HCT116 (cell line): ENCODE data around the gene HPRT1. TPM values are rescaled to one million over a fixed set of nuclear protein-coding genes. Genes with fewer than 3 reads are reported as not detected.

Experiments used
- ATAC-seq: fragments of 200-7000 bp; cut with Tn5 transposase; 2 replicates; pipeline ENCODE4 v1.9.1; 2020; ENCODE audit warnings: mild to moderate bottlenecking, moderate library complexity
- BruUV-seq: library from RNA; stranded (reverse); fragments of 400-500 nt; replicated peaks from 2 replicates; lab custom pipeline; 2021; lab: Mats Ljungman, UMichigan
- CTCF ChIA-PET: fragments of 300-600 bp; sonication (Branson Sonifier 250); formaldehyde crosslinking; loops from one replicate; lab custom pipeline; 2021; ENCODE audit warnings: antibody characterized with exemption; lab: Charles Lee
- POLR2A ChIA-PET: fragments of 300-600, 350-600 bp; sonication (Branson Sonifier 250); formaldehyde crosslinking; loops from one replicate; lab custom pipeline; 2021; ENCODE audit warnings: antibody characterized with exemption; lab: Charles Lee
- RAD21 ChIA-PET, 2 experiments: fragments of 300-600 bp; sonication (Branson Sonifier 250); formaldehyde crosslinking; loops; one replicate each; lab custom pipeline; 2023; ENCODE audit warnings: low total read pairs in 2 of 2; ENCODE audit not compliant: uncharacterized antibody in 2 of 2, unreplicated experiment in 2 of 2, low non-redundant PET in 1 of 2; lab: Charles Lee
- DNase-seq: peaks from one replicate; pipeline ENCODE4 v3.0.0-alpha.2; 2010; ENCODE audit warnings: low read depth, low spot score
- H2AFZ ChIP-seq: fragments of 200-600 bp; shearing (Covaris generic), sonication (generic); 2 replicates; pipeline ENCODE4 v1.6.1; 2017; ENCODE audit warnings: low read depth, mixed run types, mixed read lengths, antibody characterized with exemption, low read length; ENCODE audit not compliant: poor library complexity, severe bottlenecking
- H3K27ac ChIP-seq: 2 replicates; pipeline ENCODE4 v1.5.1; 2012; ENCODE audit warnings: low read depth, low read length
- H3K27me3 ChIP-seq: fragments of 200-600 bp; sonication (generic); 2 replicates; pipeline ENCODE4 v1.6.1; 2016; ENCODE audit warnings: mixed run types, low read length, mixed read lengths; ENCODE audit not compliant: insufficient read depth
- H3K36me3 ChIP-seq, 2 experiments: fragments of 200-500 bp in 1 of 2; fragments of 200-600 bp in 1 of 2; sonication (Bioruptor generic) in 1 of 2; sonication (generic) in 1 of 2; 2 replicates each; pipeline versions ENCODE4 v1.5.1 to v1.6.1; 2014 to 2016; ENCODE audit warnings: low read length in 2 of 2, inconsistent platforms in 1 of 2, mixed read lengths in 1 of 2, mixed run types in 1 of 2; ENCODE audit not compliant: insufficient read depth in 2 of 2, control insufficient read depth in 1 of 2
- H3K4me1 ChIP-seq, 2 experiments: fragments of 200-600 bp in 1 of 2; sonication (generic) in 1 of 2; 2 replicates each; pipeline versions ENCODE4 v1.5.1 to v1.6.1; 2012 to 2017; ENCODE audit warnings: low read length in 2 of 2, inconsistent platforms in 1 of 2, mild to moderate bottlenecking in 1 of 2, mixed read lengths in 1 of 2, mixed run types in 1 of 2, moderate library complexity in 1 of 2; ENCODE audit not compliant: insufficient read depth in 2 of 2, control insufficient read depth in 1 of 2
- H3K4me2 ChIP-seq: fragments of 200-600 bp; sonication (generic); 2 replicates; pipeline ENCODE4 v1.6.1; 2017; ENCODE audit warnings: mixed run types, low read length, mixed read lengths
- H3K4me3 ChIP-seq, 2 experiments: fragments of 200-600 bp in 1 of 2; sonication (generic) in 1 of 2; replicated peaks in 1 of 2; 2 replicates each; pipeline ENCODE4 v1.5.1; 2011 to 2016; ENCODE audit warnings: low read length in 2 of 2, control low read depth in 1 of 2, low read depth in 1 of 2, mild to moderate bottlenecking in 1 of 2, mixed read lengths in 1 of 2, mixed run types in 1 of 2
- H3K79me2 ChIP-seq: fragments of 200-600 bp; sonication (generic); 2 replicates; pipeline ENCODE4 v1.6.1; 2017; ENCODE audit warnings: mild to moderate bottlenecking, mixed run types, low read length, moderate library complexity, mixed read lengths; ENCODE audit not compliant: insufficient read depth
- H3K9ac ChIP-seq: fragments of 200-600 bp; sonication (generic); 2 replicates; pipeline ENCODE4 v1.6.1; 2016; ENCODE audit warnings: low read length, mixed read lengths
- H3K9me2 ChIP-seq: fragments of 200-600 bp; sonication (generic), shearing (Covaris generic); 2 replicates; pipeline ENCODE4 v1.6.1; 2017; ENCODE audit warnings: mixed run types, mild to moderate bottlenecking, moderate library complexity; ENCODE audit not compliant: insufficient read depth
- H3K9me3 ChIP-seq, 2 experiments: fragments of 200-500 bp in 1 of 2; fragments of 200-600 bp in 1 of 2; sonication (Bioruptor generic) in 1 of 2; sonication (generic) in 1 of 2; 2 replicates each; pipeline ENCODE4 v1.6.1; 2014 to 2017; ENCODE audit warnings: low read length in 2 of 2, mixed read lengths in 2 of 2, inconsistent platforms in 1 of 2, low read depth in 1 of 2, mild to moderate bottlenecking in 1 of 2, mixed run types in 1 of 2, moderate library complexity in 1 of 2; ENCODE audit not compliant: control insufficient read depth in 1 of 2, insufficient read depth in 1 of 2
- H4K20me1 ChIP-seq: fragments of 200-600 bp; sonication (generic), shearing (Covaris generic); 2 replicates; pipeline ENCODE4 v1.6.1; 2017; ENCODE audit warnings: mixed run types, mild to moderate bottlenecking, moderate library complexity; ENCODE audit not compliant: insufficient read depth
- CBX3 ChIP-seq: IDR thresholded peaks from 2 replicates; pipeline ENCODE4 v1.6.1; 2012; ENCODE audit warnings: low read depth
- CEBPB ChIP-seq: IDR thresholded peaks from 2 replicates; pipeline ENCODE4 v1.6.1; 2012; ENCODE audit warnings: low read depth
- CTCF ChIP-seq, 3 experiments: fragments of 200-600 bp in 1 of 3; sonication (generic) in 1 of 3; IDR thresholded peaks in 2 of 3; conservative IDR thresholded peaks in 1 of 3; 2 replicates each; pipeline ENCODE4 v1.5.1; 2012 to 2017; ENCODE audit warnings: low read depth in 2 of 3, low read length in 2 of 3, antibody characterized with exemption in 1 of 3, borderline replicate concordance in 1 of 3, control low read depth in 1 of 3, mild to moderate bottlenecking in 1 of 3, mixed read lengths in 1 of 3, mixed run types in 1 of 3, moderate library complexity in 1 of 3; ENCODE audit not compliant: insufficient read depth in 1 of 3
- EZH2 ChIP-seq: fragments of 200-600 bp; sonication (generic); IDR thresholded peaks from 2 replicates; pipeline ENCODE4 v1.6.1; 2017; ENCODE audit warnings: antibody characterized with exemption, mixed run types
- FOSL1 ChIP-seq: IDR thresholded peaks from 2 replicates; pipeline ENCODE4 v1.6.1; 2012; ENCODE audit warnings: low read depth
- POLR2A ChIP-seq: IDR thresholded peaks from 2 replicates; pipeline ENCODE4 v1.7.0; 2011; ENCODE audit warnings: borderline replicate concordance; ENCODE audit not compliant: insufficient read depth, insufficient read length; ENCODE audit errors: extremely low read depth
- POLR2AphosphoS5 ChIP-seq: IDR thresholded peaks from 2 replicates; pipeline ENCODE4 v1.6.1; 2011; ENCODE audit warnings: mild to moderate bottlenecking, low read depth, low read length, moderate library complexity
- RAD21 ChIP-seq: IDR thresholded peaks from 2 replicates; pipeline ENCODE4 v1.6.1; 2012; ENCODE audit warnings: low read depth, mild to moderate bottlenecking
- SIN3A ChIP-seq: IDR thresholded peaks from 2 replicates; pipeline ENCODE4 v1.6.1; 2012; ENCODE audit warnings: low read depth
- TCF7L2 ChIP-seq: IDR thresholded peaks from 2 replicates; pipeline ENCODE4 v1.7.0; 2011; ENCODE audit warnings: borderline replicate concordance, inconsistent platforms; ENCODE audit not compliant: insufficient read depth, insufficient read length; ENCODE audit errors: extremely low read depth
- YY1 ChIP-seq: IDR thresholded peaks from 2 replicates; pipeline ENCODE4 v1.6.1; 2011; ENCODE audit warnings: low read length, low read depth, moderate library complexity, mild to moderate bottlenecking; ENCODE audit not compliant: insufficient replicate concordance; ENCODE audit errors: extremely low read depth
- ZFX ChIP-seq: fragments of 450-650 bp; IDR thresholded peaks from 2 replicates; pipeline ENCODE4 v1.6.1; 2017
- ZNF274 ChIP-seq: fragments of 200-500 bp; sonication (Bioruptor generic); IDR thresholded peaks from 2 replicates; pipeline ENCODE4 v1.6.1; 2014; ENCODE audit warnings: mild to moderate bottlenecking, low read depth, low read length, inconsistent platforms
- intact Hi-C: fragments of 100-400 bp; cut with micrococcal nuclease; formaldehyde crosslinking; loops from 2 replicates; pipeline ENCODE4 v1.10.0; 2022
- total RNA-seq: library from RNA; stranded (reverse); gene quantifications from one replicate; pipeline ENCODE4 v1.2.1, GENCODE V29; 2021; ENCODE audit not compliant: unreplicated experiment
- TF ChIP-seq, protein P1 (sequence below): IDR thresholded peaks from 2 replicates; pipeline ENCODE4 v1.6.1; 2012
- TF ChIP-seq, protein P2 (sequence below): IDR thresholded peaks from 2 replicates; pipeline ENCODE4 v1.6.1; 2011; ENCODE audit warnings: mild to moderate bottlenecking, low read length, moderate library complexity; ENCODE audit not compliant: insufficient replicate concordance; ENCODE audit errors: extremely low read depth

Gene HPRT1
- total RNA-seq, 1 experiment from 2014 or later = 57.8 TPM

DNA sequence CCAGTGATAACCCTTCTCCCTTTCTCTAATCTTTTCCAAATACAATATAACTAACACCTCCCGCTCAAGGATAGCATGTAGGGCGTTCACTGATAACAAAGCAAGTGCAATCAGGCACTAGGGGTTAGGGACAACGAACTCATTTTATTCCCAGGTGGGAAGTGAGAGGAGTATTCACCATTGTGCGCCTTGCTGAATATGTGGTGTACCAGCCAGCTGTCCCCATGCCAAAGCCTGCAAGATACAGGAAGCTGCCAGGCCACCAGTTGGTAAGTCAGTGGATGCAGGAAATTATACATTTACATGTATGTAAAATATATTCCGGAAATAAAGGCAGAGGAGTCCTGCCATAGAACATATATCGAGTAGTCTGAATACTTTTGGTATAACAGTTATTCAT, 6.3 kb upstream of the HPRT1 start:
- POLR2A ChIA-PET = no interaction called here
- BruUV-seq = no TSS peak
- H2AFZ ChIP-seq = no peak overlapping the region
- intact Hi-C loops = no loop called here
- no peaks in the 10 kb centered on the region for H4K20me1 ChIP-seq
- no peak overlapping the region for H3K4me3 ChIP-seq
- H3K9me2 ChIP-seq = no peaks in the 10 kb centered on the region
- no peak overlapping the region for H3K4me2 ChIP-seq
- H3K27ac ChIP-seq = no peak overlapping the region
- no peaks in the 10 kb centered on the region for H3K27me3 ChIP-seq
- RAD21 ChIA-PET = no interaction called here
- no peaks in the 10 kb centered on the region for H3K79me2 ChIP-seq
- no peaks in the 10 kb centered on the region for H3K9me3 ChIP-seq
- DNase-seq (no peak), ATAC-seq (no peak)
- TF ChIP-seq POLR2AphosphoS5 (no peak), ZNF274 (no peak), CTCF (IDR thresholded peaks at IDR 0.05 in 2 of 3, conservative IDR thresholded peaks at IDR 0.05 in 1 of 3; ENCODE audit: borderline replicate concordance in 1 of 3, insufficient read depth in 1 of 3, low read depth in 2 of 3, low read length in 2 of 3) (no peak), EZH2 (no peak), POLR2A (no peak)
- CTCF ChIA-PET = no interaction called here
- no peak overlapping the region for H3K9ac ChIP-seq
- no peaks in the 10 kb centered on the region for H3K36me3 ChIP-seq
- H3K4me1 ChIP-seq = peaks cover 0 to 6% of the 10 kb centered on the region in 2 experiments; a peak in 2 of 4 replicates

DNA sequence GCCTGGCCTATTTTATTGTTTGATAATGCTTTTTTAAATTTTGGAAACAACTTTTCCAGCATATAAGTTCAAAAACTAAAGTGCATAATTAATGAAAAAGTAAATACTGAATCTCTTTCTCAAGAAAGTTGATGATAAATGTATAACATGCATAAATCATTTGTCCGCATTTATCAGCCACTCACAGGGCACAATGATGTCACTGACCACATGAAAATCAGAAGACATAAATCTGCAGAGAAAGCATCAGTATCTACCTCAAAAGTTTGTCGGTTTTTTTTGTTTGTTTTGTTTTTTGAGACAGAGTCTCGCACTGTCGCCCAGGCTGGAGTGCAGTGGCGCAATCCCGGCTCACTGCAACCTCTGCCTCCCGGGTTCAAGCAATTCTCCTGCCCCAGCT, 5.5 kb upstream of the HPRT1 start:
- DNase-seq (no peak), ATAC-seq (no peak)
- Histone ChIP-seq H4K20me1 (no peaks in the 10 kb centered on the region), H2AFZ (no peak overlapping the region), H3K36me3 (no peaks in the 10 kb centered on the region), H3K4me1 (peaks cover 0 to 7% of the 10 kb centered on the region in 2 experiments; a peak in 2 of 4 replicates), H3K4me2 (no peak overlapping the region), H3K79me2 (no peaks in the 10 kb centered on the region), H3K9me2 (no peaks in the 10 kb centered on the region), H3K27me3 (no peaks in the 10 kb centered on the region), H3K9me3 (no peaks in the 10 kb centered on the region), H3K4me3 (no peak overlapping the region), H3K27ac (no peak overlapping the region), H3K9ac (no peak overlapping the region)
- CTCF ChIA-PET = no interaction called here
- no TSS peak for BruUV-seq
- intact Hi-C loops = no loop called here
- RAD21 ChIA-PET = no interaction called here
- POLR2A ChIA-PET = no interaction called here
- TF ChIP-seq CBX3 (no peak), YY1 (no peak), ZNF274 (no peak), TCF7L2 (no peak), CEBPB (no peak), ZFX (no peak), RAD21 (no peak), FOSL1 (no peak), POLR2A (no peak), SIN3A (no peak)
- TF ChIP-seq, protein P1, sequence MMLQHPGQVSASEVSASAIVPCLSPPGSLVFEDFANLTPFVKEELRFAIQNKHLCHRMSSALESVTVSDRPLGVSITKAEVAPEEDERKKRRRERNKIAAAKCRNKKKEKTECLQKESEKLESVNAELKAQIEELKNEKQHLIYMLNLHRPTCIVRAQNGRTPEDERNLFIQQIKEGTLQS = no peak
- TF ChIP-seq, protein P2, sequence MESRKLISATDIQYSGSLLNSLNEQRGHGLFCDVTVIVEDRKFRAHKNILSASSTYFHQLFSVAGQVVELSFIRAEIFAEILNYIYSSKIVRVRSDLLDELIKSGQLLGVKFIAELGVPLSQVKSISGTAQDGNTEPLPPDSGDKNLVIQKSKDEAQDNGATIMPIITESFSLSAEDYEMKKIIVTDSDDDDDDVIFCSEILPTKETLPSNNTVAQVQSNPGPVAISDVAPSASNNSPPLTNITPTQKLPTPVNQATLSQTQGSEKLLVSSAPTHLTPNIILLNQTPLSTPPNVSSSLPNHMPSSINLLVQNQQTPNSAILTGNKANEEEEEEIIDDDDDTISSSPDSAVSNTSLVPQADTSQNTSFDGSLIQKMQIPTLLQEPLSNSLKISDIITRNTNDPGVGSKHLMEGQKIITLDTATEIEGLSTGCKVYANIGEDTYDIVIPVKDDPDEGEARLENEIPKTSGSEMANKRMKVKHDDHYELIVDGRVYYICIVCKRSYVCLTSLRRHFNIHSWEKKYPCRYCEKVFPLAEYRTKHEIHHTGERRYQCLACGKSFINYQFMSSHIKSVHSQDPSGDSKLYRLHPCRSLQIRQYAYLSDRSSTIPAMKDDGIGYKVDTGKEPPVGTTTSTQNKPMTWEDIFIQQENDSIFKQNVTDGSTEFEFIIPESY = no peak
